SK-N-SH (cell line): Measurements from ENCODE around the gene NTRK3. TPM values are rescaled to one million over a fixed set of nuclear protein-coding genes. Genes with fewer than 3 reads are reported as not detected.

Source experiments
- CTCF ChIA-PET: fragments of 300-600, 350-600 bp; formaldehyde crosslinking; extraction: SDS; loops from one replicate; lab custom pipeline; 2021; lab: Yijun Ruan, JAX
- POLR2A ChIA-PET: fragments of 350-600 bp; sonication (Branson Sonifier 250); formaldehyde crosslinking; extraction: SDS; loops from one replicate; lab custom pipeline; 2020; ENCODE audit warnings: antibody characterized with exemption, inconsistent platforms; lab: Yijun Ruan, JAX
- DNase-seq: peaks from one replicate; pipeline ENCODE4 v3.0.0; 2012
- H2AFZ ChIP-seq: fragments of 200-600 bp; sonication (generic); 2 replicates; pipeline ENCODE4 v1.8.1; 2016; ENCODE audit warnings: antibody characterized with exemption, mild to moderate bottlenecking, low read depth
- H3F3A ChIP-seq: fragments of 200-600 bp; sonication (generic); replicated peaks from 2 replicates; pipeline ENCODE3; 2016; ENCODE audit warnings: antibody characterized with exemption, mild to moderate bottlenecking; ENCODE audit not compliant: insufficient read depth
- H3K27ac ChIP-seq, 2 experiments: fragments of 200-500 bp in 1 of 2; fragments of 200-600 bp in 1 of 2; sonication (Bioruptor generic) in 1 of 2; sonication (generic), shearing (Covaris generic) in 1 of 2; 2 replicates each; pipeline versions ENCODE4 v1.5.1 to v1.6.1; 2014 to 2016; ENCODE audit warnings: low read depth in 2 of 2, inconsistent platforms in 1 of 2, low read length in 1 of 2, mild to moderate bottlenecking in 1 of 2, mixed read lengths in 1 of 2
- H3K27me3 ChIP-seq: fragments of 200-600 bp; sonication (generic), shearing (Covaris generic); 2 replicates; pipeline ENCODE4 v1.6.1; 2016; ENCODE audit warnings: mixed run types; ENCODE audit not compliant: insufficient read depth
- H3K36me3 ChIP-seq, 2 experiments: fragments of 200-500 bp in 1 of 2; fragments of 200-600 bp in 1 of 2; sonication (Bioruptor generic) in 1 of 2; sonication (generic) in 1 of 2; replicated peaks in 1 of 2; 2 replicates each; pipeline versions ENCODE3 to v1.5.1; 2014 to 2016; ENCODE audit warnings: low read length in 1 of 2, mild to moderate bottlenecking in 1 of 2; ENCODE audit not compliant: insufficient read depth in 2 of 2, control insufficient read depth in 1 of 2
- H3K4me1 ChIP-seq, 2 experiments: fragments of 200-500 bp in 1 of 2; fragments of 200-600 bp in 1 of 2; sonication (Bioruptor generic) in 1 of 2; sonication (generic), shearing (Covaris generic) in 1 of 2; 2 replicates each; pipeline versions ENCODE4 v1.5.1 to v1.6.1; 2014 to 2016; ENCODE audit warnings: low read depth in 1 of 2, low read length in 1 of 2, mixed run types in 1 of 2; ENCODE audit not compliant: insufficient read depth in 2 of 2, control insufficient read depth in 1 of 2
- H3K4me2 ChIP-seq: fragments of 200-600 bp; sonication (generic), shearing (Covaris generic); 2 replicates; pipeline ENCODE4 v1.6.1; 2017; ENCODE audit warnings: mixed run types
- H3K4me3 ChIP-seq, 2 experiments: fragments of 200-500 bp in 1 of 2; fragments of 200-600 bp in 1 of 2; sonication (Bioruptor generic) in 1 of 2; sonication (generic), shearing (Covaris generic) in 1 of 2; 2 replicates each; pipeline versions ENCODE4 v1.5.1 to v1.8.1; 2014 to 2016; ENCODE audit warnings: low read depth in 2 of 2, inconsistent platforms in 1 of 2, low read length in 1 of 2, mild to moderate bottlenecking in 1 of 2, mixed read lengths in 1 of 2, moderate library complexity in 1 of 2
- H3K79me2 ChIP-seq: fragments of 200-600 bp; sonication (generic); 2 replicates; pipeline ENCODE4 v1.8.1; 2017; ENCODE audit warnings: mild to moderate bottlenecking; ENCODE audit not compliant: insufficient read depth
- H3K9ac ChIP-seq: fragments of 200-600 bp; sonication (generic); 2 replicates; pipeline ENCODE4 v1.6.1; 2017; ENCODE audit warnings: mixed run types
- H3K9me2 ChIP-seq: fragments of 200-600 bp; sonication (generic); 2 replicates; pipeline ENCODE4 v1.6.1; 2017; ENCODE audit warnings: mixed run types
- H3K9me3 ChIP-seq: fragments of 200-600 bp; sonication (generic); 2 replicates; pipeline ENCODE4 v1.6.1; 2017; ENCODE audit warnings: mixed run types, mild to moderate bottlenecking, moderate library complexity
- H4K20me1 ChIP-seq: fragments of 200-600 bp; sonication (generic); 2 replicates; pipeline ENCODE4 v1.6.1; 2017; ENCODE audit warnings: mild to moderate bottlenecking, mixed run types; ENCODE audit not compliant: insufficient read depth
- ELF1 ChIP-seq: IDR thresholded peaks from 2 replicates; pipeline ENCODE4 v1.4.0; 2012
- FOSL2 ChIP-seq: IDR thresholded peaks from 2 replicates; pipeline ENCODE4 v1.4.0; 2012; ENCODE audit warnings: low read depth, mild to moderate bottlenecking, moderate library complexity, borderline replicate concordance
- FOXJ3 ChIP-seq: sonication (generic); formaldehyde crosslinking; IDR thresholded peaks from 2 replicates; pipeline ENCODE4 v1.5.1; 2020; ENCODE audit warnings: mild to moderate bottlenecking, missing genetic modification reagents
- FOXM1 ChIP-seq: IDR thresholded peaks from 2 replicates; pipeline ENCODE4 v1.4.0; 2012; ENCODE audit warnings: low read depth, mild to moderate bottlenecking
- GATA2 ChIP-seq: sonication (generic); formaldehyde crosslinking; IDR thresholded peaks from 2 replicates; pipeline ENCODE4 v1.5.0; 2020; ENCODE audit warnings: mild to moderate bottlenecking, missing genetic modification reagents
- IRF3 ChIP-seq: fragments of 150-350 bp; IDR thresholded peaks from 2 replicates; pipeline ENCODE4 v1.6.1; 2016; ENCODE audit warnings: mild to moderate bottlenecking, low read depth, low read length
- JUND ChIP-seq: IDR thresholded peaks from 2 replicates; pipeline ENCODE4 v1.4.0; 2012
- MEF2A ChIP-seq: IDR thresholded peaks from 2 replicates; pipeline ENCODE4 v1.4.0; 2012; ENCODE audit warnings: low read depth, borderline replicate concordance
- NFIC ChIP-seq: IDR thresholded peaks from 2 replicates; pipeline ENCODE4 v1.4.0; 2012; ENCODE audit warnings: borderline replicate concordance
- NRF1 ChIP-seq: IDR thresholded peaks from 2 replicates; pipeline ENCODE4 v1.6.1; 2012; ENCODE audit warnings: low read depth, mild to moderate bottlenecking, low read length
- POLR2AphosphoS5 ChIP-seq: IDR thresholded peaks from 2 replicates; pipeline ENCODE4 v1.6.1; 2012; ENCODE audit warnings: low read depth, low read length
- RCOR1 ChIP-seq: fragments of 150-350 bp; IDR thresholded peaks from 2 replicates; pipeline ENCODE4 v1.6.1; 2017; ENCODE audit warnings: antibody characterized with exemption, low read length
- RXRA ChIP-seq: IDR thresholded peaks from 2 replicates; pipeline ENCODE4 v1.4.0; 2012; ENCODE audit warnings: low read depth, mild to moderate bottlenecking, borderline replicate concordance
- SIN3A ChIP-seq: IDR thresholded peaks from 2 replicates; pipeline ENCODE4 v1.6.1; 2012; ENCODE audit warnings: low read depth, mild to moderate bottlenecking, low read length, moderate library complexity, borderline replicate concordance
- TAF1 ChIP-seq: IDR thresholded peaks from 2 replicates; pipeline ENCODE4 v1.6.1; 2012; ENCODE audit warnings: low read depth, mild to moderate bottlenecking, low read length, moderate library complexity, borderline replicate concordance
- TEAD4 ChIP-seq: IDR thresholded peaks from 2 replicates; pipeline ENCODE4 v1.4.0; 2012; ENCODE audit warnings: mild to moderate bottlenecking, borderline replicate concordance; ENCODE audit not compliant: insufficient read depth
- USF2 ChIP-seq: fragments of 150-350 bp; IDR thresholded peaks from 2 replicates; pipeline ENCODE4 v1.6.1; 2017; ENCODE audit warnings: antibody characterized with exemption, low read length, low read depth, borderline replicate concordance
- YY1 ChIP-seq: IDR thresholded peaks from 2 replicates; pipeline ENCODE4 v1.4.0; 2012; ENCODE audit warnings: low read depth, mild to moderate bottlenecking
- WGBS: methylation state at CpG from one replicate; pipeline ENCODE4 v1.1.6; 2017; ENCODE audit warnings: low lambda C conversion rate; 5-methylcytosine and 5-hydroxymethylcytosine counted together
- polyA plus RNA-seq, 3 experiments: library from polyadenylated mRNA; depleted of rRNA; stranded (reverse); fragments of >200 nt; gene quantifications; 2 replicates each; pipeline ENCODE4 v1.2.3, GENCODE V29; 2012
- TF ChIP-seq, protein P1 (sequence below): IDR thresholded peaks from 2 replicates; pipeline ENCODE4 v1.4.0; 2012; ENCODE audit warnings: low read depth, borderline replicate concordance
- TF ChIP-seq, protein P2 (sequence below): fragments of 200-600 bp; sonication (generic); IDR thresholded peaks from 2 replicates; pipeline ENCODE4 v1.6.1; 2017; ENCODE audit warnings: antibody characterized with exemption, mild to moderate bottlenecking, moderate library complexity

Gene NTRK3
- polyA plus RNA-seq, 1 of the 3 experiments (the other 2 are of a cell fraction), result 2.6 TPM

DNA sequence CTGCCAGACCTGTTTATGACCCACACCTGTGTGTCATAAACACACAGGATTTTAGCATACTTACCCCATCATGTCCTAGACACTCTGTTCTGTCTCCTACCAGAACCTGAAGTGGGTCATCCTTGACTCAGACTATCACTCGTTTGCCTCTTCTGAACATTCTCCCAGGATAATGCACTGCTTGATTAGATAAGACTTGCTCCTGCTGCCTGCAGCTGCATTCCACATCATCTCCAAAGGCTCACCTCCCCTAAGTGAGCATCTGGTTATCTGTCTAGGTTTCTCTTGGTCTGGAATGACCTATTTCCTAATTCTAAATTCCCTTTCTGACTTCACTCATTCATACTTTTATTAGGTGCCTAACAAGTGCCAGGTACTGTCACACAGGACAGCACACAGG lies 332.1 kb downstream of the NTRK3 start:
- Histone ChIP-seq H3K9ac (no peak overlapping the region), H2AFZ (no peak overlapping the region), H3K9me3 (no peaks in the 10 kb centered on the region), H3K4me1 (no peaks in the 10 kb centered on the region; a peak in 1 of 4 replicates), H3K79me2 (no peaks in the 10 kb centered on the region), H4K20me1 (no peaks in the 10 kb centered on the region), H3K36me3 (no peaks in the 10 kb centered on the region), H3K9me2 (no peaks in the 10 kb centered on the region), H3K27me3 (no peaks in the 10 kb centered on the region), H3K4me2 (no peak overlapping the region), H3K27ac (no peak overlapping the region), H3K4me3 (no peak overlapping the region), H3F3A (no peaks in the 10 kb centered on the region)
- TF ChIP-seq FOXJ3 (CRISPR knock-in tag) (no peak), RXRA (no peak), RCOR1 (no peak), FOXM1 (no peak), USF2 (no peak), JUND (no peak), SIN3A (no peak), ELF1 (no peak), NRF1 (no peak)
- TF ChIP-seq, protein P1, sequence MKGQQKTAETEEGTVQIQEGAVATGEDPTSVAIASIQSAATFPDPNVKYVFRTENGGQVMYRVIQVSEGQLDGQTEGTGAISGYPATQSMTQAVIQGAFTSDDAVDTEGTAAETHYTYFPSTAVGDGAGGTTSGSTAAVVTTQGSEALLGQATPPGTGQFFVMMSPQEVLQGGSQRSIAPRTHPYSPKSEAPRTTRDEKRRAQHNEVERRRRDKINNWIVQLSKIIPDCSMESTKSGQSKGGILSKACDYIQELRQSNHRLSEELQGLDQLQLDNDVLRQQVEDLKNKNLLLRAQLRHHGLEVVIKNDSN, result no peak
- TF ChIP-seq, protein P2, sequence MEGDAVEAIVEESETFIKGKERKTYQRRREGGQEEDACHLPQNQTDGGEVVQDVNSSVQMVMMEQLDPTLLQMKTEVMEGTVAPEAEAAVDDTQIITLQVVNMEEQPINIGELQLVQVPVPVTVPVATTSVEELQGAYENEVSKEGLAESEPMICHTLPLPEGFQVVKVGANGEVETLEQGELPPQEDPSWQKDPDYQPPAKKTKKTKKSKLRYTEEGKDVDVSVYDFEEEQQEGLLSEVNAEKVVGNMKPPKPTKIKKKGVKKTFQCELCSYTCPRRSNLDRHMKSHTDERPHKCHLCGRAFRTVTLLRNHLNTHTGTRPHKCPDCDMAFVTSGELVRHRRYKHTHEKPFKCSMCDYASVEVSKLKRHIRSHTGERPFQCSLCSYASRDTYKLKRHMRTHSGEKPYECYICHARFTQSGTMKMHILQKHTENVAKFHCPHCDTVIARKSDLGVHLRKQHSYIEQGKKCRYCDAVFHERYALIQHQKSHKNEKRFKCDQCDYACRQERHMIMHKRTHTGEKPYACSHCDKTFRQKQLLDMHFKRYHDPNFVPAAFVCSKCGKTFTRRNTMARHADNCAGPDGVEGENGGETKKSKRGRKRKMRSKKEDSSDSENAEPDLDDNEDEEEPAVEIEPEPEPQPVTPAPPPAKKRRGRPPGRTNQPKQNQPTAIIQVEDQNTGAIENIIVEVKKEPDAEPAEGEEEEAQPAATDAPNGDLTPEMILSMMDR, result no peak
- CTCF ChIA-PET, result no interaction called here
- POLR2A ChIA-PET, result no interaction called here
- WGBS, result 11% methylated on average over 1 of the region's 1 CpG
- no peak for DNase-seq

DNA sequence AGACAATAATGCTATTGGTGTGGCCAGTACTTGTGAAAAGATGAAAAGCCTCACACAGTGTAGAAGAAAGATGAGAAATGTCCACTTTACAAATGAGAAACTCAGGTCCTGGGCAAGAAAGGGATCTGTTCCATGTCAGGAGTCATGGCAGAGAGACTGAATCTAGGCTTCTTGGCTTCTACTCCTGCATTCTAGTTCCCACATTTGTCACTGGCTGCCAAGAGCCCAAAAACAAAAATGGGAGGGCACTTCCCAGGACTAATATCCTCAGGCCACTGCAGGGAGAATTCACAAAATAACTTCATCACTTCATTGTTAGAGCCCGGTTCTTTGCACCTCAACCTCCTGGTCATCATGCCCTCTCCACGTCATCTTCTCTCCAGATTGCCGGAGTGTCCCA lies 337.5 kb downstream of the NTRK3 start:
- H3K4me1 ChIP-seq, result peaks cover 0 to 4% of the 10 kb centered on the region in 2 experiments; a peak in 1 of 4 replicates
- no peak overlapping the region for H3K4me2 ChIP-seq
- H3F3A ChIP-seq, result no peaks in the 10 kb centered on the region
- DNase-seq, result no peak
- H3K36me3 ChIP-seq, result no peaks in the 10 kb centered on the region
- no peaks in the 10 kb centered on the region for H4K20me1 ChIP-seq
- no peak overlapping the region for H3K27ac ChIP-seq
- H3K79me2 ChIP-seq, result no peaks in the 10 kb centered on the region
- H2AFZ ChIP-seq, result no peak overlapping the region
- TF ChIP-seq GATA2 (CRISPR knock-in tag), result no peak
- TF ChIP-seq NFIC, result no peak
- no peak for TF ChIP-seq MEF2A
- TF ChIP-seq TAF1, result no peak
- no peak for TF ChIP-seq FOSL2
- TF ChIP-seq POLR2AphosphoS5, result no peak
- TF ChIP-seq TEAD4, result no peak
- no peak for TF ChIP-seq YY1
- no peak for TF ChIP-seq ELF1
- TF ChIP-seq RCOR1, result no peak
- TF ChIP-seq IRF3, result no peak
- 35% methylated on average over 3 of the region's 3 CpGs for WGBS
- CTCF ChIA-PET, result no interaction called here
- no peaks in the 10 kb centered on the region for H3K9me2 ChIP-seq
- no peaks in the 10 kb centered on the region for H3K9me3 ChIP-seq
- POLR2A ChIA-PET, result no interaction called here
- H3K9ac ChIP-seq, result no peak overlapping the region
- no peaks in the 10 kb centered on the region for H3K27me3 ChIP-seq
- H3K4me3 ChIP-seq, result no peak overlapping the region
